Neural cell (in vitro differentiated cells): Measurements from ENCODE around the gene HIRIP3. TPM values are rescaled to one million over a fixed set of nuclear protein-coding genes. Genes with fewer than 3 reads are reported as not detected.

Source experiments
- H2AFZ ChIP-seq: fragments of 200-600, 300-800 bp; sonication (generic), shearing (Covaris generic); 2 replicates; pipeline ENCODE4 v1.6.0; 2014; ENCODE audit warnings: low read depth, mild to moderate bottlenecking, antibody characterized with exemption, low read length, moderate library complexity
- H3F3A ChIP-seq: fragments of 200-600 bp; shearing (Covaris generic); 2 replicates; pipeline ENCODE4 v1.6.1; 2016; ENCODE audit warnings: mild to moderate bottlenecking, moderate library complexity, mixed read lengths, antibody characterized with exemption, low read length; ENCODE audit not compliant: insufficient read depth, poor library complexity, severe bottlenecking
- H3K27ac ChIP-seq: fragments of 200-600, 300-800 bp; sonication (generic), shearing (Covaris generic); 2 replicates; pipeline ENCODE4 v1.5.1; 2014; ENCODE audit warnings: mild to moderate bottlenecking, low read length, moderate library complexity
- H3K27me3 ChIP-seq: fragments of 300-800, 200-600 bp; sonication (generic), shearing (Covaris generic); 2 replicates; pipeline ENCODE4 v1.6.0; 2014; ENCODE audit warnings: mild to moderate bottlenecking, low read depth, low read length, moderate library complexity; ENCODE audit not compliant: insufficient read depth
- H3K36me3 ChIP-seq: fragments of 300-800, 200-600 bp; sonication (generic), shearing (Covaris generic); 2 replicates; pipeline ENCODE4 v1.5.1; 2014; ENCODE audit warnings: mild to moderate bottlenecking, antibody characterized with exemption, low read length, moderate library complexity; ENCODE audit not compliant: insufficient read depth
- H3K4me2 ChIP-seq: fragments of 300-800, 200-600 bp; sonication (generic), shearing (Covaris generic); 2 replicates; pipeline ENCODE4 v1.6.0; 2014; ENCODE audit warnings: mild to moderate bottlenecking, low read length
- H3K4me3 ChIP-seq: fragments of 300-800, 200-600 bp; sonication (generic), shearing (Covaris generic); 2 replicates; pipeline ENCODE4 v1.5.1; 2014; ENCODE audit warnings: mild to moderate bottlenecking, low read length, moderate library complexity
- H3K79me2 ChIP-seq: fragments of 200-600 bp; shearing (Covaris generic); replicated peaks from 2 replicates; pipeline ENCODE4 v1.6.0; 2014; ENCODE audit warnings: mild to moderate bottlenecking, low read length, moderate library complexity; ENCODE audit not compliant: insufficient read depth
- H3K9ac ChIP-seq: fragments of 300-800, 200-600 bp; sonication (generic), shearing (Covaris generic); 2 replicates; pipeline ENCODE4 v1.6.1; 2016; ENCODE audit warnings: mild to moderate bottlenecking, low read length, mixed read lengths
- H3K9me2 ChIP-seq: fragments of 200-600 bp; shearing (Covaris generic); 2 replicates; pipeline ENCODE4 v1.6.1; 2016; ENCODE audit warnings: mild to moderate bottlenecking, low read length, mixed read lengths; ENCODE audit not compliant: insufficient read depth
- H3K9me3 ChIP-seq: fragments of 200-600, 300-800 bp; sonication (generic), shearing (Covaris generic); 2 replicates; pipeline ENCODE4 v1.6.1; 2016; ENCODE audit warnings: mild to moderate bottlenecking, mixed run types, low read length, moderate library complexity, mixed read lengths
- H4K20me1 ChIP-seq: fragments of 200-600 bp; shearing (Covaris generic); 2 replicates; pipeline ENCODE4 v1.6.1; 2016; ENCODE audit warnings: mild to moderate bottlenecking, mixed run types; ENCODE audit not compliant: insufficient read depth
- CTCF ChIP-seq: fragments of 450-650 bp; IDR thresholded peaks from 2 replicates; pipeline ENCODE4 v1.5.1; 2014; ENCODE audit warnings: antibody characterized with exemption, mild to moderate bottlenecking, moderate library complexity; ENCODE audit not compliant: poor library complexity, severe bottlenecking
- EP300 ChIP-seq: fragments of 450-650 bp; conservative IDR thresholded peaks from 2 replicates; pipeline ENCODE4 v1.6.1; 2014; ENCODE audit warnings: antibody characterized with exemption, mild to moderate bottlenecking, moderate library complexity; ENCODE audit not compliant: poor library complexity, severe bottlenecking
- EZH2 ChIP-seq: fragments of 200-600, 300-800 bp; shearing (Covaris generic), sonication (generic); IDR thresholded peaks from 2 replicates; pipeline ENCODE4 v1.6.1; 2014; ENCODE audit warnings: antibody characterized with exemption, low read length, borderline replicate concordance, mild to moderate bottlenecking; ENCODE audit not compliant: insufficient read depth, poor library complexity, severe bottlenecking
- MXI1 ChIP-seq: fragments of 450-650 bp; conservative IDR thresholded peaks from 2 replicates; pipeline ENCODE4 v1.6.1; 2014; ENCODE audit warnings: antibody characterized with exemption, mild to moderate bottlenecking; ENCODE audit not compliant: poor library complexity, severe bottlenecking
- POLR2AphosphoS5 ChIP-seq: IDR thresholded peaks from 2 replicates; pipeline ENCODE4 v1.6.1; 2012
- RAD21 ChIP-seq: fragments of 450-650 bp; conservative IDR thresholded peaks from 2 replicates; pipeline ENCODE4 v1.6.1; 2014; ENCODE audit warnings: antibody characterized with exemption, mild to moderate bottlenecking, moderate library complexity
- REST ChIP-seq: IDR thresholded peaks from 2 replicates; pipeline ENCODE4 v1.6.1; 2012; ENCODE audit warnings: borderline replicate concordance
- SMC3 ChIP-seq: fragments of 450-650 bp; conservative IDR thresholded peaks from 2 replicates; pipeline ENCODE4 v1.6.1; 2014; ENCODE audit warnings: antibody characterized with exemption, mild to moderate bottlenecking, moderate library complexity; ENCODE audit not compliant: poor library complexity
- TAF1 ChIP-seq: IDR thresholded peaks from 2 replicates; pipeline ENCODE4 v1.6.1; 2012; ENCODE audit warnings: low read depth
- polyA plus RNA-seq: library from polyadenylated mRNA; depleted of rRNA; stranded (reverse); fragments of >200 nt; gene quantifications from 2 replicates; pipeline ENCODE4 v1.2.3, GENCODE V29; 2014

Gene HIRIP3
- polyA plus RNA-seq, 1 donor from 2014 or later = 51.2 TPM

- TF ChIP-seq CTCF (no peak), POLR2AphosphoS5 (no peak), TAF1 (no peak), RAD21 (no peak), EZH2 (no peak)
Measured at GRCh38 chr16:30030011-30030685, 34.7 kb upstream of the HIRIP3 start (continued).

- H3K9me2 ChIP-seq = no peaks in the 10 kb centered on the region
- H3K27ac ChIP-seq = no peak overlapping the region
- no peaks in the 10 kb centered on the region for H3K27me3 ChIP-seq
- no peaks in the 10 kb centered on the region for H3K9me3 ChIP-seq
- peak overlapping the region; percentile 92 for H3K4me3 ChIP-seq
- peak overlapping the region; percentile 41 for H3K9ac ChIP-seq
- no peak overlapping the region for H2AFZ ChIP-seq
- H3K79me2 ChIP-seq = peaks cover 8% of the 10 kb centered on the region
- TF ChIP-seq SMC3 = no peak
- TF ChIP-seq EZH2 = no peak
- TF ChIP-seq RAD21 = no peak
- TF ChIP-seq EP300 = no peak
- no peak for TF ChIP-seq TAF1
- no peak for TF ChIP-seq CTCF
- no peaks in the 10 kb centered on the region for H4K20me1 ChIP-seq
- no peaks in the 10 kb centered on the region for H3K36me3 ChIP-seq
- no peaks in the 10 kb centered on the region for H3F3A ChIP-seq
- H3K4me2 ChIP-seq = no peak overlapping the region
Measured at GRCh38 chr16:30028438-30029076, 33.1 kb upstream of the HIRIP3 start.

- Histone ChIP-seq H3K27me3 (no peaks in the 10 kb centered on the region), H3K4me2 (no peak overlapping the region), H3K79me2 (peaks cover 8% of the 10 kb centered on the region), H4K20me1 (no peaks in the 10 kb centered on the region), H3K9me3 (no peaks in the 10 kb centered on the region), H2AFZ (no peak overlapping the region), H3K9ac (no peak overlapping the region), H3K36me3 (no peaks in the 10 kb centered on the region), H3K27ac (no peak overlapping the region), H3K4me3 (peak overlapping the region; percentile 92), H3F3A (no peaks in the 10 kb centered on the region), H3K9me2 (no peaks in the 10 kb centered on the region)
- no peak for TF ChIP-seq POLR2AphosphoS5
- no peak for TF ChIP-seq RAD21
- no peak for TF ChIP-seq CTCF
- no peak for TF ChIP-seq SMC3
- TF ChIP-seq MXI1 = no peak
- TF ChIP-seq EP300 = no peak
- no peak for TF ChIP-seq TAF1
- no peak for TF ChIP-seq EZH2
- TF ChIP-seq REST = no peak
Measured at GRCh38 chr16:30027588-30028437, 32.4 kb upstream of the HIRIP3 start.
